Trophoblast cell (in vitro differentiated cells and primary cell): ENCODE measurements around the gene SNX33.
A peak's percentile ranks its signal among the peaks of the same experiment; 100 is the strongest.
"Not testable (repeated sequence)": the region's sequence is repeated elsewhere in the genome, so short reads cannot be mapped to it uniquely, and the experiment has no call there.

Experiments used
- DNase-seq, 2 donors: peaks; one replicate each; pipeline ENCODE4 v3.0.0-alpha.2; 2016
- H2AFZ ChIP-seq: 2 replicates; pipeline ENCODE4 v1.6.1; 2013; ENCODE audit warnings: low read length, moderate library complexity, mild to moderate bottlenecking; ENCODE audit not compliant: insufficient read depth, poor library complexity
- H2AK5ac ChIP-seq: 2 replicates; pipeline ENCODE4 v1.6.1; 2013; ENCODE audit warnings: mild to moderate bottlenecking, low read length
- H2BK120ac ChIP-seq: 2 replicates; pipeline ENCODE4 v1.6.1; 2013; ENCODE audit warnings: low read length, mild to moderate bottlenecking, moderate library complexity; ENCODE audit not compliant: insufficient read depth, poor library complexity
- H2BK12ac ChIP-seq: 2 replicates; pipeline ENCODE4 v1.6.1; 2013; ENCODE audit warnings: mild to moderate bottlenecking, low read length, moderate library complexity
- H2BK5ac ChIP-seq: 2 replicates; pipeline ENCODE4 v1.6.1; 2013; ENCODE audit warnings: low read length, low read depth, moderate library complexity, mild to moderate bottlenecking; ENCODE audit not compliant: poor library complexity
- H3K14ac ChIP-seq: 2 replicates; pipeline ENCODE4 v1.6.1; 2013; ENCODE audit warnings: mild to moderate bottlenecking, low read length
- H3K18ac ChIP-seq: 2 replicates; pipeline ENCODE4 v1.6.1; 2013; ENCODE audit warnings: mild to moderate bottlenecking, low read length
- H3K23ac ChIP-seq: 2 replicates; pipeline ENCODE4 v1.6.1; 2013; ENCODE audit warnings: low read length
- H3K27ac ChIP-seq: 2 replicates; pipeline ENCODE4 v1.5.1; 2013; ENCODE audit warnings: low read depth, mild to moderate bottlenecking, inconsistent platforms, low read length, moderate library complexity
- H3K27me3 ChIP-seq: 2 replicates; pipeline ENCODE4 v1.6.1; 2013; ENCODE audit warnings: inconsistent platforms, mild to moderate bottlenecking, low read length, moderate library complexity; ENCODE audit not compliant: insufficient read depth
- H3K36me3 ChIP-seq, 2 experiments: 1 replicate in 1 of 2; 2 replicates in 1 of 2; pipeline ENCODE4 v1.6.1; 2013; ENCODE audit warnings: low read length in 2 of 2, mild to moderate bottlenecking in 2 of 2, moderate library complexity in 1 of 2; ENCODE audit not compliant: insufficient read depth in 2 of 2, control insufficient read depth in 1 of 2
- H3K4ac ChIP-seq: 2 replicates; pipeline ENCODE4 v1.6.1; 2013; ENCODE audit warnings: low read depth, mild to moderate bottlenecking, low read length, moderate library complexity
- H3K4me1 ChIP-seq, 2 experiments: 1 replicate in 1 of 2; 2 replicates in 1 of 2; pipeline ENCODE4 v1.6.1; 2013; ENCODE audit warnings: low read length in 2 of 2, mild to moderate bottlenecking in 2 of 2, moderate library complexity in 1 of 2; ENCODE audit not compliant: insufficient read depth in 2 of 2, control insufficient read depth in 1 of 2
- H3K4me2 ChIP-seq: 2 replicates; pipeline ENCODE4 v1.6.1; 2013; ENCODE audit warnings: inconsistent platforms, mild to moderate bottlenecking, low read length, moderate library complexity
- H3K4me3 ChIP-seq: 2 replicates; pipeline ENCODE4 v1.5.1; 2013; ENCODE audit warnings: mild to moderate bottlenecking, low read depth, low read length, inconsistent platforms
- H3K79me1 ChIP-seq: one replicate; pipeline ENCODE4 v1.6.1; 2013; ENCODE audit warnings: low read length
- H3K79me2 ChIP-seq: 2 replicates; pipeline ENCODE4 v1.6.1; 2013; ENCODE audit warnings: low read length, mild to moderate bottlenecking; ENCODE audit not compliant: control insufficient read depth, insufficient read depth, poor library complexity
- H3K9ac ChIP-seq: 2 replicates; pipeline ENCODE4 v1.6.1; 2013; ENCODE audit warnings: mild to moderate bottlenecking, low read length
- H3K9me3 ChIP-seq: 2 replicates; pipeline ENCODE4 v1.6.1; 2013; ENCODE audit warnings: low read depth, mild to moderate bottlenecking, control low read depth, inconsistent platforms, low read length; ENCODE audit not compliant: insufficient read depth
- H4K12ac ChIP-seq: 2 replicates; pipeline ENCODE4 v1.6.1; 2013; ENCODE audit warnings: low read depth, mild to moderate bottlenecking, low read length, moderate library complexity
- H4K8ac ChIP-seq: 2 replicates; pipeline ENCODE4 v1.6.1; 2013; ENCODE audit warnings: low read depth, mild to moderate bottlenecking, low read length, moderate library complexity
- H4K91ac ChIP-seq: one replicate; pipeline ENCODE4 v1.6.1; 2013; ENCODE audit warnings: low read depth, mild to moderate bottlenecking, low read length, moderate library complexity
- WGBS: extraction: QIAGEN DNeasy Blood & Tissue Kit; methylation state at CpG from one replicate; pipeline ENCODE4 v1.1.7; 2013; ENCODE audit warnings: missing lambda C conversion rate; ENCODE audit not compliant: insufficient read length, insufficient coverage; ENCODE audit errors: extremely low coverage; 5-methylcytosine and 5-hydroxymethylcytosine counted together

Gene SNX33

DNA sequence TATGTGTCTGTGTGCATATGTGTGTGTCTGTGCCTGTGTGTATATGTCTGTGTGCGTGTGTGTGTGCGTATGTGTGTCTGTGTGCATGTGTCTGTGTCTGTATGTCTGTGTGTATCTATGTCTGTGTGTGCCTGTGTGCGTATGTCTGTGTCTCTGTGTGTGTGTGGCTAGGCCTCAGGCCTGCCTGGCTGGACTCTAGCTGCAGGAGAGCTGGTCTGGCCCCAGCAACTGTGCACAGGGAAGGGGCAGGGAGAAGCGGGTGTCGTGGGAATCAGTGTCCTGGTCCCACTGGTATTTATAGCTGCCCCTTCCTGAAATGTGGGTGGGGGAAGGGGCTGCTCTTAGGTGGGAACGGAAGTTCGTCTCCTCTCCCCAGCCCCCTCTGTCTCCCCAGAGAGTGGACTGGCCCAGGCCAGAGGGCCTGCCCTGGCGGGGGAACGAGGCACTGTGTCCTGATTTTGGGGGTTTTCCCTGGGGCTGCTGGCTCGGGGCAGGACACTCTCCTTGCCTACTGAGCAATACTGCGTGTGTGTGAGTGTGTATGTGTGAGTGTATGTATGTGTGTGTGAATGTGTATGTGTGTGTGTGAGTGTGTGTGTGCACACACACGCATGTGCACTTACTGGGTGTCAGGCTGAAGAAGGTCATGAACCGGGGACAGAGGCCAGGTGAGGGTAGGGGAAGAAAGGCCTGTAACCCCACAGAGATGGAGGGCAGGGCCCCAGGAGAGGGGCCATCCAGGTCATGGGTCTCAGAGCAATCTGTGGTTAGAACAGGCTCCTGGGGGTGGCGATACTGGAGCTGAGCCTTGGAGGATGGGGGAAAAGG lies 58.4 kb downstream of the SNX33 start:
- no peaks in the 10 kb centered on the region for H3K27me3 ChIP-seq
- no peak overlapping the region for H3K27ac ChIP-seq
- no peak overlapping the region for H3K23ac ChIP-seq
- H3K4me1 ChIP-seq: peaks cover 0 to 4% of the 10 kb centered on the region in 2 experiments
- H2AFZ ChIP-seq: peak overlapping the region; percentile 1
- peak overlapping the region; percentile 21 for H3K4me3 ChIP-seq
- H4K8ac ChIP-seq: no peak overlapping the region
- peaks cover 4% of the 10 kb centered on the region for H3K9me3 ChIP-seq
- no peaks in the 10 kb centered on the region for H3K36me3 ChIP-seq
- no peak overlapping the region for H3K9ac ChIP-seq
- no peak overlapping the region for H4K12ac ChIP-seq
- no peak overlapping the region for H2BK5ac ChIP-seq
- H3K79me1 ChIP-seq: no peaks in the 10 kb centered on the region
- H3K18ac ChIP-seq: no peak overlapping the region
- no peak overlapping the region for H2BK120ac ChIP-seq
- no CpG with 5 or more reads among the region's 14 CpGs for WGBS
- H2AK5ac ChIP-seq: no peak overlapping the region
- no peak overlapping the region for H3K4ac ChIP-seq
- no peaks in the 10 kb centered on the region for H3K79me2 ChIP-seq
- H3K4me2 ChIP-seq: no peak overlapping the region
- no peak overlapping the region for H3K14ac ChIP-seq
- no peak overlapping the region for H2BK12ac ChIP-seq
- no peak for DNase-seq
- H4K91ac ChIP-seq: no peak overlapping the region

DNA sequence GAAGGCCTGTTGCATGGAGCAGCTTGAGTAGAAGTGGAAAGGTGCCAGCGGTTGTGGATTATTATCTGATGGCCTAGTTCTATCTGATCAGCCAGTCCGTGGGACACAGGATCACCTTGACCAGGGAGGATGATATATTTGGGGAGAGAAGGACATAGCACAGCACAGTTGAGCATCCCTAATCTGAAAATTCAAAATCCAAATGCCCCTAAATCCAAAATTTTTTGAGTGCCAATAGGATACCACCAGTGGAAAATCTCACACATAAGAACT lies 58.9 kb downstream of the SNX33 start:
- Histone ChIP-seq H3K14ac (no peak overlapping the region), H3K27ac (no peak overlapping the region), H3K4me1 (peaks cover 0 to 4% of the 10 kb centered on the region in 2 experiments), H3K79me2 (no peaks in the 10 kb centered on the region), H3K4me3 (no peak overlapping the region), H4K8ac (no peak overlapping the region), H3K36me3 (no peaks in the 10 kb centered on the region), H3K79me1 (no peaks in the 10 kb centered on the region), H3K4me2 (no peak overlapping the region), H2AFZ (no peak overlapping the region), H2BK12ac (no peak overlapping the region), H3K18ac (no peak overlapping the region), H3K23ac (no peak overlapping the region), H3K27me3 (no peaks in the 10 kb centered on the region), H2BK5ac (no peak overlapping the region), H2BK120ac (no peak overlapping the region), H3K4ac (no peak overlapping the region), H3K9me3 (peaks cover 4% of the 10 kb centered on the region), H3K9ac (no peak overlapping the region), H4K91ac (no peak overlapping the region), H2AK5ac (no peak overlapping the region), H4K12ac (no peak overlapping the region)
- DNase-seq: no peak
- no CpG with 5 or more reads among the region's 2 CpGs for WGBS

DNA sequence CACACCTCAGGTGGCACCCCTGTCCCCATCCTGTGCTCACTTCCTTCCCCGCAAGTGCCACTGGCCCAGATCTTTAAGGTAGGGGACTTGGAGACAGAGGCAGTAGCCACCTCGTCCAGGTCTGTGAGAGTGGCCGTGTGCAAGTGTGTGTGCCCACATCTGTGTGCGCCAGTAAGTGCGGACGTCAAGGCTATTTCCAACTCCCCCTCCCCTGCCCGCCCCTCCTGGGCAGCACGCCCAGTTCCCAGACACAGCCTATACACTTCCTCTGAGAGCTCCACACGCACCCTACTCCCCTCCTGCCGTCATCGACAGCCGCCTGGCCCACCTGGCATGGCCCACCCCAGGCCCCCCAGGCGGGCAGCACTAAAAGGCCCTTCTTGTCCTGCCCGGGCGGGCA lies 61.7 kb downstream of the SNX33 start:
- H3K9me3 ChIP-seq, DNase-seq, H4K12ac ChIP-seq, H3K23ac ChIP-seq, H3K36me3 ChIP-seq, H3K14ac ChIP-seq, H2AK5ac ChIP-seq, H2BK12ac ChIP-seq, H3K9ac ChIP-seq, H3K27ac ChIP-seq, H3K79me2 ChIP-seq, H3K79me1 ChIP-seq, H4K91ac ChIP-seq, H3K18ac ChIP-seq, H3K27me3 ChIP-seq, H2BK5ac ChIP-seq, H4K8ac ChIP-seq, H3K4ac ChIP-seq, H3K4me2 ChIP-seq, H3K4me3 ChIP-seq, H2BK120ac ChIP-seq: not testable (repeated sequence)
- Histone ChIP-seq H3K4me1 (peaks cover 13 to 14% of the 10 kb centered on the region in 2 experiments), H2AFZ (peak overlapping the region; percentile 11)
- WGBS: no CpG with 5 or more reads among the region's 15 CpGs

DNA sequence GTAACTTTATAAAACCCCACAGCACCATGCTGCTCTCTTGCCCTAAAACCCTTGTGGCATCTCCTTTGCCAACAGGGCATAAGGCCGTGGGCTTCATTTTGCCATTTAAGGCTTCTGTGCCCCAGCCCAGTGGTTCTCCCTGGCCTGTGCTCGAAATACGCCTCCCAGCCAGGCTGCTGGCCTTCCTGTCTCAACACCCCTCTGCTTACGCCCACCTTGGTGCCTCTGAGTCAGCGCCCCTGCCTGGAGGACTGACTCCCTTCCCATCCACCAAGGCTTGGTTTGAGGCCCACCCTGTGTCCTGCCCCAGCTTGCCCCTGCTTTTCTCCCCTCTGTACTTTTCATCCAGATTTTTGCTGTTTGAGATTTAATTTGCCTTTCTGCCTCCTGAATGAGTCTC lies 63.2 kb downstream of the SNX33 start:
- H3K4me2 ChIP-seq, H3K4ac ChIP-seq, H3K23ac ChIP-seq, H3K27ac ChIP-seq, H2BK120ac ChIP-seq, H2AFZ ChIP-seq, H3K79me1 ChIP-seq, H3K27me3 ChIP-seq, H3K4me3 ChIP-seq, H3K9ac ChIP-seq, H2AK5ac ChIP-seq, H3K36me3 ChIP-seq, H2BK12ac ChIP-seq, H3K18ac ChIP-seq, H2BK5ac ChIP-seq, H3K14ac ChIP-seq, H3K79me2 ChIP-seq, H4K8ac ChIP-seq, H3K9me3 ChIP-seq, H4K91ac ChIP-seq, DNase-seq, H4K12ac ChIP-seq: not testable (repeated sequence)
- H3K4me1 ChIP-seq: peaks cover 13 to 14% of the 10 kb centered on the region in 2 experiments
- WGBS: no CpG with 5 or more reads among the region's 5 CpGs
